ENCODE results near the gene CHRM4.

CHRM4 gene

GRCh38 chr11:46393759-46394158 is 2.2 kb upstream of the CHRM4 start:
- TF ChIP-seq CEBPB (IDR thresholded peaks at IDR 0.05), result no peak

- TF ChIP-seq EP300 (IDR thresholded peaks at IDR 0.05; ENCODE audit: borderline replicate concordance) (no peak), RAD21 (IDR thresholded peaks at IDR 0.05; ENCODE audit: low read depth) (no peak), CEBPB (IDR thresholded peaks at IDR 0.05) (no peak), NFIC (IDR thresholded peaks at IDR 0.05) (no peak), TCF12 (IDR thresholded peaks at IDR 0.05; ENCODE audit: low read depth) (no peak), YY1 (IDR thresholded peaks at IDR 0.05; ENCODE audit: low read depth) (no peak), REST (IDR thresholded peaks at IDR 0.05; ENCODE audit: low read depth) (no peak), EGR1 (IDR thresholded peaks at IDR 0.05) (no peak), ZBTB7A (IDR thresholded peaks at IDR 0.05; ENCODE audit: low read depth) (no peak), FOXM1 (IDR thresholded peaks at IDR 0.05; ENCODE audit: borderline replicate concordance, low read depth) (no peak), CREB1 (IDR thresholded peaks at IDR 0.05; ENCODE audit: low read depth) (no peak), TEAD4 (IDR thresholded peaks at IDR 0.05) (no peak), TAF1 (IDR thresholded peaks at IDR 0.05; ENCODE audit: low read depth) (no peak)
Observed at GRCh38 chr11:46393231-46393616, 1.6 kb upstream of the CHRM4 start.

GRCh38 chr11:46392421-46393230 is 1.1 kb upstream of the CHRM4 start:
- TF ChIP-seq RAD21 (IDR thresholded peaks at IDR 0.05; ENCODE audit: low read depth) (no peak), ZBTB7A (IDR thresholded peaks at IDR 0.05; ENCODE audit: low read depth) (peak; percentile 34; the same call in 1 of the 2 replicates), FOXM1 (IDR thresholded peaks at IDR 0.05; ENCODE audit: borderline replicate concordance, low read depth) (no peak), EGR1 (IDR thresholded peaks at IDR 0.05) (peak; percentile 94), EP300 (IDR thresholded peaks at IDR 0.05; ENCODE audit: borderline replicate concordance) (peak; percentile 18; the same call in 1 of the 2 replicates), NFIC (IDR thresholded peaks at IDR 0.05) (no peak), REST (IDR thresholded peaks at IDR 0.05; ENCODE audit: low read depth) (peak; percentile 99), TEAD4 (IDR thresholded peaks at IDR 0.05) (peak; percentile 36), YY1 (IDR thresholded peaks at IDR 0.05; ENCODE audit: low read depth) (peak; percentile 39; the same call in 1 of the 2 replicates), TAF1 (IDR thresholded peaks at IDR 0.05; ENCODE audit: low read depth) (no peak), TCF12 (IDR thresholded peaks at IDR 0.05; ENCODE audit: low read depth) (0 out of 2 replicates have a peak, but pooled peaks have one; percentile 23), MAX (IDR thresholded peaks at IDR 0.05) (peak; percentile 66), CREB1 (IDR thresholded peaks at IDR 0.05; ENCODE audit: low read depth) (no peak), USF1 (IDR thresholded peaks at IDR 0.05) (peak; percentile 6; the same call in 1 of the 2 replicates), CEBPB (IDR thresholded peaks at IDR 0.05) (no peak)

GRCh38 chr11:46391186-46391577 is 394 bp downstream of the CHRM4 start:
- TF ChIP-seq TCF12 (IDR thresholded peaks at IDR 0.05; ENCODE audit: low read depth) (no peak), NFIC (IDR thresholded peaks at IDR 0.05) (no peak), EP300 (IDR thresholded peaks at IDR 0.05; ENCODE audit: borderline replicate concordance) (no peak), USF1 (IDR thresholded peaks at IDR 0.05) (no peak), RAD21 (IDR thresholded peaks at IDR 0.05; ENCODE audit: low read depth) (no peak), CEBPB (IDR thresholded peaks at IDR 0.05) (no peak), MAX (IDR thresholded peaks at IDR 0.05) (no peak), CREB1 (IDR thresholded peaks at IDR 0.05; ENCODE audit: low read depth) (no peak), EGR1 (IDR thresholded peaks at IDR 0.05) (no peak), REST (IDR thresholded peaks at IDR 0.05; ENCODE audit: low read depth) (no peak), TAF1 (IDR thresholded peaks at IDR 0.05; ENCODE audit: low read depth) (no peak), ZBTB7A (IDR thresholded peaks at IDR 0.05; ENCODE audit: low read depth) (no peak), FOXM1 (IDR thresholded peaks at IDR 0.05; ENCODE audit: borderline replicate concordance, low read depth) (no peak), YY1 (IDR thresholded peaks at IDR 0.05; ENCODE audit: low read depth) (no peak), TEAD4 (IDR thresholded peaks at IDR 0.05) (no peak)
